ENCODE results near the gene DTNBP1. TPM values are rescaled to one million over a fixed set of nuclear protein-coding genes. Genes with fewer than 3 reads are reported as not detected.

Gene DTNBP1
- total RNA-seq, 1 donor from 2014 or later = 19.4 TPM

GRCh38 chr6:15643542-15643941 is 19.3 kb downstream of the DTNBP1 start:
- Mint-ChIP-seq H3K36me3 (peaks cover 77% of the 10 kb centered on the region), H3K4me3 (no peak overlapping the region), H3K9me3 (peaks cover 69% of the 10 kb centered on the region), H3K27me3 (ENCODE audit: low read depth) (no peaks in the 10 kb centered on the region), H3K4me1 (no peaks in the 10 kb centered on the region), H3K27ac (no peak overlapping the region)
- no peak for TF ChIP-seq CTCF (IDR thresholded peaks at IDR 0.05; ENCODE audit: unreplicated experiment)
- no peak for DNase-seq (ENCODE audit: low spot score in 2 of 2, unreplicated experiment in 2 of 2)

GRCh38 chr6:15642276-15642675 is 20.6 kb downstream of the DTNBP1 start:
- Mint-ChIP-seq H3K27me3 (ENCODE audit: low read depth) (no peaks in the 10 kb centered on the region), H3K36me3 (peaks cover 69% of the 10 kb centered on the region), H3K27ac (no peak overlapping the region), H3K4me3 (no peak overlapping the region), H3K9me3 (peaks cover 61% of the 10 kb centered on the region), H3K4me1 (no peaks in the 10 kb centered on the region)
- TF ChIP-seq CTCF (IDR thresholded peaks at IDR 0.05; ENCODE audit: unreplicated experiment) = no peak
- DNase-seq (ENCODE audit: low spot score in 2 of 2, unreplicated experiment in 2 of 2) = no peak

GRCh38 chr6:15638373-15638772 is 24.5 kb downstream of the DTNBP1 start:
- Mint-ChIP-seq H3K4me1 (no peaks in the 10 kb centered on the region), H3K27me3 (ENCODE audit: low read depth) (no peaks in the 10 kb centered on the region), H3K27ac (no peak overlapping the region), H3K36me3 (peaks cover 52% of the 10 kb centered on the region), H3K9me3 (peaks cover 26% of the 10 kb centered on the region), H3K4me3 (no peak overlapping the region)
- no peak for TF ChIP-seq CTCF (IDR thresholded peaks at IDR 0.05; ENCODE audit: unreplicated experiment)
- DNase-seq (ENCODE audit: low spot score in 2 of 2, unreplicated experiment in 2 of 2) = no peak

- Mint-ChIP-seq H3K4me3 (no peak overlapping the region), H3K4me1 (peaks cover 18% of the 10 kb centered on the region)
These were observed 31.4 kb downstream of the DTNBP1 start for GRCh38 chr6:15631432-15631831.

GRCh38 chr6:15630202-15630601 is 32.6 kb downstream of the DTNBP1 start:
- Mint-ChIP-seq H3K27ac (no peak overlapping the region), H3K9me3 (peaks cover 4% of the 10 kb centered on the region), H3K27me3 (ENCODE audit: low read depth) (no peaks in the 10 kb centered on the region), H3K36me3 (peaks cover 8% of the 10 kb centered on the region), H3K4me1 (peaks cover 18% of the 10 kb centered on the region), H3K4me3 (no peak overlapping the region)
- TF ChIP-seq CTCF (IDR thresholded peaks at IDR 0.05; ENCODE audit: unreplicated experiment) = no peak
- no peak for DNase-seq (ENCODE audit: low spot score in 2 of 2, unreplicated experiment in 2 of 2)

More at GRCh38 chr6:15631432-15631831, 31.4 kb downstream of the DTNBP1 start:
- H3K27me3 Mint-ChIP-seq (ENCODE audit: low read depth) = no peaks in the 10 kb centered on the region
- H3K9me3 Mint-ChIP-seq = peaks cover 4% of the 10 kb centered on the region
- no peak for DNase-seq (ENCODE audit: low spot score in 2 of 2, unreplicated experiment in 2 of 2)
- TF ChIP-seq CTCF (IDR thresholded peaks at IDR 0.05; ENCODE audit: unreplicated experiment) = no peak
- H3K27ac Mint-ChIP-seq = no peak overlapping the region
- peaks cover 14% of the 10 kb centered on the region for H3K36me3 Mint-ChIP-seq

GRCh38 chr6:15629487-15629886 is 33.3 kb downstream of the DTNBP1 start:
- H3K9me3 Mint-ChIP-seq = peaks cover under 1% of the 10 kb centered on the region
- no peaks in the 10 kb centered on the region for H3K27me3 Mint-ChIP-seq (ENCODE audit: low read depth)
- peaks cover 2% of the 10 kb centered on the region for H3K36me3 Mint-ChIP-seq
- H3K27ac Mint-ChIP-seq = no peak overlapping the region
- no peak for TF ChIP-seq CTCF (IDR thresholded peaks at IDR 0.05; ENCODE audit: unreplicated experiment)
- no peak overlapping the region for H3K4me3 Mint-ChIP-seq
- no peak for DNase-seq (ENCODE audit: low spot score in 2 of 2, unreplicated experiment in 2 of 2)
- peaks cover 18% of the 10 kb centered on the region for H3K4me1 Mint-ChIP-seq
